ENCODE results near the gene BNIPL.

BNIPL gene

DNA sequence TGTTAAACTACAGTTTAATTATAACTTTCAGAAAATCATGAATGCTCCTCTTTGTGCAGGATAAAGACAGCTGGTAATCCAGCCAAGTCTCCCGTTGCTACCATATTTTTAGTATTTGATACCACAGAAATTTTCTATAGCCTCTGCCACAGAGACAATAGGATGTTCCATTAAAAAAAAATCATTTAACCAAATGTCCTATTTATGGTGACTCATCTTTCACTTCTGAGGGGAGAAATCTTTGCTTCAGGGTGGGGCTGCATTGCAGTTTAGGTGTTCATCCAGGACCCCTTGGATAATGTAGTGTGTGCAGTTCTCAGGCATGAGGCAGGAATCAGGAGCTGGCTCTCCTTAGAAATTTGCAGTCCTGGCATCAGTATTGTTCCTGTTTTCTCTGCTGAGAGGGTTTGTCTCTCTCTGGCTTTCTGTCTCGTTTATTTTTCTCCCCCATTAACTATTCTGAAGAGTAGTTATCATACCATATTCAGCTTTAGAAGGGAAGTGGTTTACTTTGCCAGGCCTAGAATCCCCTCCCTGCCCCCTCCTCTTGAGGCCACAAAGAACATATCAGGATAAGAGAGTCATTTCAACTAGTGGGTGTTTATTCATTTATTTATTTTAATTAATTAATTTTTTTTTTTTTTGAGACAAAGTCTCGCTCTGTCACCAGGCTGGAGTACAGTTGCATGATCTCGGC lies 25.1 kb upstream of the BNIPL start:
- no peak for DNase-seq

DNA sequence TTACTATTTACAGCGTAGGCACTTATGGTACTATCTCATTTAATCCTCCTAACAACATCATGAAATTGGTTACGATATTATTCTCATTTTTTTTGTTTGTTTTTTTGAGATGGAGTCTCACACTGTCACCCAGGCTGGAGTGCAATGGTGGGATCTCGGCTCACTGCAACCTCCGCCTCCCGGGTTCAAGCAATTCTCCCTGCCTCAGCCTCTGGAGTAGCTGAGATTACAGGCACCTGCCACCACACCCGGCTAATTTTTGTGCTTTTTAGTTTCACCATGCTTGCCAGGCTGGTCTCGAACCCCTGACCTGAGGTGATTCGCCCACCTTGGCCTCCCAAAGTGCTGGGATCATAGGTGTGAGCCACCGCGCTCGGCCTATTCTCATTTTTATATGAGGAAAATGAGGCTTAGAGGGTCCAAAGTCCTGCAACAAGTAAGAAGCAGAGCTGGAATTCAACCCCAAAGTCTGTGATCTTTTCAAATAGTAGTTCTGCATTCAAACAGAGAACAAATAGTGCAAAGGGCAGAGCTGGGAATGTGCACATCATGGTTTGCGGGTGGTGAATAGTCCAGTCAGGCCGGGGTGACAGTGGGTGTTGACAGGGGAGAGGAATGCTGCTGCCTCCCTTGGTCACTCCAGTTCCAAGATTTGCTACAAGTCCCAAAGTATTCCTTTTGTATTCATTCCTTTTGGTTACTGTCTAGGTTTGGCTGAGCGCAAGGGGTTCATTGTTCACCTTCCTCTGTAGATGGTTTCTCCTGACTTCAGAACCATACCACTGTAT lies 23.5 kb upstream of the BNIPL start:
- DNase-seq = no peak

GRCh38 chr1:151013518-151013917 lies 22.9 kb upstream of the BNIPL start:
- peak; percentile 32 for DNase-seq

DNA sequence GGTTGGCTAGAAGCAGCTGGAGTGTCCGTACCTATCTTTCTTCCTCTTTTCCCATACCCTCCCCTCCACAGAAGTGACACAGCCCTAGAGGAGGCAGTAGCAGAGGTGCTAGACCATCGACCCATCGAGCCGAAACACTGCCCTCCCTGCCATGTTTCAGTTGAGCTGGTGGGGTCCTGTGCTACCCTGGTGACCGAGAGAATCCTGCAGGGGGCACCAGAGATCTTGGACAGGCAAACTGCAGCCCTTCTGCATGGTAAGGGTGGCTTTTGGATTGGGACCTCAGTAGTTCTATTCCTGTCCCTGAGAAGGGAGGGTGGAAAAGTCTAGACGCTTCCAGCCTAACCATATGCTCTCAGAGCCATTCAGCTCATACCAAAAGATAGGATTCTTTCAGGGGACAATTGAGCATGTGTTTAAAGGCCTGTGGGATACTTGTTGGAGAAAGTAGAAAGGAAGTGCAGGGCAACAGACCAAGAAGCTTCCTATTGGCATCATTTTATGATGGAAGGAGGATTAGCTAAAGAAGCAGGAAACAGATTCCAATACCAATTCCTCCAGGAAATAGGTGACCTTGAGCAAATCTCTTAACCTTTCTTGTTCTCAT lies 11.7 kb upstream of the BNIPL start:
- DNase-seq = peak; percentile 70

DNA sequence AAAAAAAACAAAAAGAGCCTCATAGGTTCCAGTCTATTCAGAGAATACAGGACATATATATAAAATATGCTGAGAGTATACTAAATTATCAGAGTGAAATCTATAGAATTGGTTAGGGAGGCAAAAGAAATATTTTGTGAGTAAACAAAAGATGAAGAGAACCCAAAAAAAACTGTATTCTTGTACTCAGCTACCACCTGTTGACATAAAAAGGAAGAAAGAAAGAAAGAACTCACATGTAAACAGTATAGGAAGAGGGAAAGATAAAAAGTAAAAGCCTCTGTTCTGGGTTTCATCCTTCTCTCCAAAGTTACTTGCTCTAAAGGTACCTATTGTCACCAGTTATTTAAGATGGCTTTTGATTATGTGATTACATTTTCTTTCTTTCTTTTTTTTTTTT lies 9.9 kb upstream of the BNIPL start:
- DNase-seq = no peak

GRCh38 chr1:151032164-151032563 lies 4.2 kb upstream of the BNIPL start:
- no peak for DNase-seq

GRCh38 chr1:151035167-151035566 lies 1.2 kb upstream of the BNIPL start:
- no peak for DNase-seq

- DNase-seq = no peak
Observed at GRCh38 chr1:151037032-151037431, 646 bp downstream of the BNIPL start.

- no peak for DNase-seq
Observed at GRCh38 chr1:151039521-151039920, 3.1 kb downstream of the BNIPL start.

GRCh38 chr1:151043163-151043562 lies 6.8 kb downstream of the BNIPL start:
- no peak for DNase-seq

- no peak for DNase-seq
Observed at GRCh38 chr1:151047591-151047924, 11.2 kb downstream of the BNIPL start, which contains the start of gene C1orf56. Gene C1orf56, plus strand, starts transcription at chr1:151047751. Its CDS starts 97 bp downstream, at chr1:151047848.

DNA sequence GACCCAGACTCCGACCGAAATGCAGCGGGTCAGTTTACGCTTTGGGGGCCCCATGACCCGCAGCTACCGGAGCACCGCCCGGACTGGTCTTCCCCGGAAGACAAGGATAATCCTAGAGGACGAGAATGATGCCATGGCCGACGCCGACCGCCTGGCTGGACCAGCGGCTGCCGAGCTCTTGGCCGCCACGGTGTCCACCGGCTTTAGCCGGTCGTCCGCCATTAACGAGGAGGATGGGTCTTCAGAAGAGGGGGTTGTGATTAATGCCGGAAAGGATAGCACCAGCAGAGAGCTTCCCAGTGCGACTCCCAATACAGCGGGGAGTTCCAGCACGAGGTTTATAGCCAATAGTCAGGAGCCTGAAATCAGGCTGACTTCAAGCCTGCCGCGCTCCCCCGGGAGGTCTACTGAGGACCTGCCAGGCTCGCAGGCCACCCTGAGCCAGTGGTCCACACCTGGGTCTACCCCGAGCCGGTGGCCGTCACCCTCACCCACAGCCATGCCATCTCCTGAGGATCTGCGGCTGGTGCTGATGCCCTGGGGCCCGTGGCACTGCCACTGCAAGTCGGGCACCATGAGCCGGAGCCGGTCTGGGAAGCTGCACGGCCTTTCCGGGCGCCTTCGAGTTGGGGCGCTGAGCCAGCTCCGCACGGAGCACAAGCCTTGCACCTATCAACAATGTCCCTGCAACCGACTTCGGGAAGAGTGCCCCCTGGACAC lies 11.7 kb downstream of the BNIPL start:
- DNase-seq = peak; percentile 13

DNA sequence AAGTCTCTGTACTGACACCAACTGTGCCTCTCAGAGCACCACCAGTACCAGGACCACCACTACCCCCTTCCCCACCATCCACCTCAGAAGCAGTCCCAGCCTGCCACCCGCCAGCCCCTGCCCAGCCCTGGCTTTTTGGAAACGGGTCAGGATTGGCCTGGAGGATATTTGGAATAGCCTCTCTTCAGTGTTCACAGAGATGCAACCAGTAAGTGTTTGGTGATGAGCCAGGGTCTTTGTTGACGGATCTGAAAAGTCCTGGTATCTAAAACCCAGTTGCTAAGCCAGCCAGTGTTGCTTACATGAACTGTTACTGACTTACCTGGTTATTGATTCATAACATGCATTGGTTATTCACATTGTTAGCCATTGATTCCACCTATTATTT lies 12.3 kb downstream of the BNIPL start:
- DNase-seq = no peak

DNA sequence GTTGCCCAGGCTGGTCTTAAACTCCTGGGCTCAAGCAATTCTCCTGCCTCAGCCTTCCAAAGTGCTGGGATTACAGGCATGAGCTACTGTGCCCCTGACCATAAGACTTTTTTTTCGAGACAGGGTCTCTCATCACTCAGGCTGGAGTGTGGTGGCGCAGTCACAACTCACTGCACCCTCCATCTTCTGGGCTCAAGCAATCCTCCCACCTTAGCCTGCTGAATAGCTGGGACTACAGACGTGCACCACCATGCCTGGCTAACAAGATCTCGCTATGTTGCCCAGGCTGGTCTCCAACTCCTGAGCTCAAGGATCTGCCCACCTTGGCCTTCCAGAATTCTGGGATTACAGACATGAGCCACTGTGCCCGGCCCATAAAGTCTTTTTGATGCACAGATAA lies 13.1 kb downstream of the BNIPL start:
- DNase-seq = no peak

- DNase-seq = no peak
Observed at GRCh38 chr1:151050051-151050688, 13.8 kb downstream of the BNIPL start.

- DNase-seq = no peak
Observed at GRCh38 chr1:151051356-151052009, 15.1 kb downstream of the BNIPL start.

DNA sequence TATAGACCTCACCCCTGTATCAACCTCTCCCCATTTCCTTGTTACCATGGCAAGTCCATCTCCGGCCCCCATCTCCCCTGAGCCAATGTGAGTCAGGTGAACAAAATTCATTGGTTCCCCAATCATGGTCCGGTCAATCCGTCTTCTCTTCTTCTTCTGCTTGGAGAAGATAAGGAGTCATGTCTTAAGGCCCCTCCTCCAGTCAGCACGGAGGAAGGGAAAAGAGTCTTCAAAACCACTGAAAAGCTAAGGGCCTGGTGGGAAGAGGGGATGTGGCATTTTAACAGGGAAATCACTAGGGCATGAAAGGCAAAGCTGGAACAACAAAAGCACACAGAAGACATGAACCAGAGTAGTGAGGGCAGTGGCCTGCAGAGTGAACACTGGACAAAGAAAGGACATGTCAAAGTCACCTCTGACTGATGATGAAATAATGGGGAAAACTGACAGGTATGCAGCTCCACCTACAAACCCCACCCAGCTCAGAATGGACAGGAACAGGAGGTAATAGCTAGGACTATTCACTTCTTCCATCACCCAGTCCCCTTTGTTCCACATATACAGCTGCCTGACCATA lies 18.7 kb downstream of the BNIPL start:
- DNase-seq = no peak

DNA sequence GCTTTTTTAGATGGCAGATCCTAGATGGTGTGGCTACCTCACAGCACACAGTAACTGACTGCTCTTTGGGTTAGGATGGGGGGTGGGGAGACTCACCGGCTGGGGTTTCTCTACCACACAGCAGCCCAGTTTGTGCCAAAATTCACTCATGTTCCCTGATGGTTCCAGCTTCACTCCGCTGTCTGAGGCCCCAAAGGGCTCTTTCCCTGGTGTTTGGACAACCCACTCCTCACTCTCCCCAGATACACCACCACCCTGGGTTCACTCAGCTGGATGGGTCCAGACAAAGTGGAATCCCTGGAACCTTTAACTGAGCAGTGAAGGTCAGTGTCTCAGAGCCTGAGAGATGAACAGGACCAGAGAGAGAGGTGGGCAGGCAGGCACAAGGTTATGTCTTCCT lies 19.2 kb downstream of the BNIPL start:
- no peak for DNase-seq

DNA sequence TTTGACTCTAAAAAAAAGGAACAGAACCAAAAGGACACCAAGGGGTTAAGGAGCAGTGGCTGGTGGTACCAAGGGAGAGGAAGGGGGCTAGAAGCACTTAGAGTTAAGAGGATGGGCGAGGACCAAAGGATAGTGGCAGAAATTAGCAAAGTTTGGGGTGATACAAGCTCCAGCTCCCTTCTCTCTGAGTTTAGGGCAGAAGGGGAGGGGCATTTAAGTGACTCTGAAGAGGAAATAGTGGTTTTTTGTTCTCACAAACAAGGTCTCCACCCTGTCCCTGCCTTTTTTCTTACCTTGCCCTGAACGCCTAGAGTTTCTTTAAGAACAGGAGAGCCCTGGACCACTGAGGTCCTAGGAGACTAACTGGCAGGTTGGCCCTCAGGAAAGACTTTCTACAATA lies 19.8 kb downstream of the BNIPL start:
- no peak for DNase-seq

GRCh38 chr1:151058692-151059091 lies 22.3 kb downstream of the BNIPL start:
- DNase-seq = no peak

GRCh38 chr1:151059109-151060006 lies 23.0 kb downstream of the BNIPL start, which contains the start of gene CDC42SE1:
Gene CDC42SE1, minus strand, starts transcription at chr1:151059622. Its CDS starts 3,892 bp downstream, at chr1:151055730.
- DNase-seq = peak; percentile 85

All from GDM1 (cell line).